HCT116 (cell line): ENCODE data around the gene GRIA4. TPM values are rescaled to one million over a fixed set of nuclear protein-coding genes. Genes with fewer than 3 reads are reported as not detected.

ENCODE experiments used
- ATAC-seq: fragments of 200-7000 bp; cut with Tn5 transposase; 2 replicates; pipeline ENCODE4 v1.9.1; 2020; ENCODE audit warnings: mild to moderate bottlenecking, moderate library complexity
- BruUV-seq: library from RNA; stranded (reverse); fragments of 400-500 nt; replicated peaks from 2 replicates; lab custom pipeline; 2021; lab: Mats Ljungman, UMichigan
- CTCF ChIA-PET: fragments of 300-600 bp; sonication (Branson Sonifier 250); formaldehyde crosslinking; loops from one replicate; lab custom pipeline; 2021; ENCODE audit warnings: antibody characterized with exemption; lab: Charles Lee
- POLR2A ChIA-PET: fragments of 300-600, 350-600 bp; sonication (Branson Sonifier 250); formaldehyde crosslinking; loops from one replicate; lab custom pipeline; 2021; ENCODE audit warnings: antibody characterized with exemption; lab: Charles Lee
- RAD21 ChIA-PET, 2 experiments: fragments of 300-600 bp; sonication (Branson Sonifier 250); formaldehyde crosslinking; loops; one replicate each; lab custom pipeline; 2023; ENCODE audit warnings: low total read pairs in 2 of 2; ENCODE audit not compliant: uncharacterized antibody in 2 of 2, unreplicated experiment in 2 of 2, low non-redundant PET in 1 of 2; lab: Charles Lee
- DNase-seq: peaks from one replicate; pipeline ENCODE4 v3.0.0-alpha.2; 2010; ENCODE audit warnings: low read depth, low spot score
- H2AFZ ChIP-seq: fragments of 200-600 bp; shearing (Covaris generic), sonication (generic); 2 replicates; pipeline ENCODE4 v1.6.1; 2017; ENCODE audit warnings: low read depth, mixed run types, mixed read lengths, antibody characterized with exemption, low read length; ENCODE audit not compliant: poor library complexity, severe bottlenecking
- H3K27ac ChIP-seq: 2 replicates; pipeline ENCODE4 v1.5.1; 2012; ENCODE audit warnings: low read depth, low read length
- H3K27me3 ChIP-seq: fragments of 200-600 bp; sonication (generic); 2 replicates; pipeline ENCODE4 v1.6.1; 2016; ENCODE audit warnings: mixed run types, low read length, mixed read lengths; ENCODE audit not compliant: insufficient read depth
- H3K36me3 ChIP-seq, 2 experiments: fragments of 200-500 bp in 1 of 2; fragments of 200-600 bp in 1 of 2; sonication (Bioruptor generic) in 1 of 2; sonication (generic) in 1 of 2; 2 replicates each; pipeline versions ENCODE4 v1.5.1 to v1.6.1; 2014 to 2016; ENCODE audit warnings: low read length in 2 of 2, inconsistent platforms in 1 of 2, mixed read lengths in 1 of 2, mixed run types in 1 of 2; ENCODE audit not compliant: insufficient read depth in 2 of 2, control insufficient read depth in 1 of 2
- H3K4me1 ChIP-seq, 2 experiments: fragments of 200-600 bp in 1 of 2; sonication (generic) in 1 of 2; 2 replicates each; pipeline versions ENCODE4 v1.5.1 to v1.6.1; 2012 to 2017; ENCODE audit warnings: low read length in 2 of 2, inconsistent platforms in 1 of 2, mild to moderate bottlenecking in 1 of 2, mixed read lengths in 1 of 2, mixed run types in 1 of 2, moderate library complexity in 1 of 2; ENCODE audit not compliant: insufficient read depth in 2 of 2, control insufficient read depth in 1 of 2
- H3K4me2 ChIP-seq: fragments of 200-600 bp; sonication (generic); 2 replicates; pipeline ENCODE4 v1.6.1; 2017; ENCODE audit warnings: mixed run types, low read length, mixed read lengths
- H3K4me3 ChIP-seq, 2 experiments: fragments of 200-600 bp in 1 of 2; sonication (generic) in 1 of 2; replicated peaks in 1 of 2; 2 replicates each; pipeline ENCODE4 v1.5.1; 2011 to 2016; ENCODE audit warnings: low read length in 2 of 2, control low read depth in 1 of 2, low read depth in 1 of 2, mild to moderate bottlenecking in 1 of 2, mixed read lengths in 1 of 2, mixed run types in 1 of 2
- H3K79me2 ChIP-seq: fragments of 200-600 bp; sonication (generic); 2 replicates; pipeline ENCODE4 v1.6.1; 2017; ENCODE audit warnings: mild to moderate bottlenecking, mixed run types, low read length, moderate library complexity, mixed read lengths; ENCODE audit not compliant: insufficient read depth
- H3K9ac ChIP-seq: fragments of 200-600 bp; sonication (generic); 2 replicates; pipeline ENCODE4 v1.6.1; 2016; ENCODE audit warnings: low read length, mixed read lengths
- H3K9me2 ChIP-seq: fragments of 200-600 bp; sonication (generic), shearing (Covaris generic); 2 replicates; pipeline ENCODE4 v1.6.1; 2017; ENCODE audit warnings: mixed run types, mild to moderate bottlenecking, moderate library complexity; ENCODE audit not compliant: insufficient read depth
- H3K9me3 ChIP-seq, 2 experiments: fragments of 200-500 bp in 1 of 2; fragments of 200-600 bp in 1 of 2; sonication (Bioruptor generic) in 1 of 2; sonication (generic) in 1 of 2; 2 replicates each; pipeline ENCODE4 v1.6.1; 2014 to 2017; ENCODE audit warnings: low read length in 2 of 2, mixed read lengths in 2 of 2, inconsistent platforms in 1 of 2, low read depth in 1 of 2, mild to moderate bottlenecking in 1 of 2, mixed run types in 1 of 2, moderate library complexity in 1 of 2; ENCODE audit not compliant: control insufficient read depth in 1 of 2, insufficient read depth in 1 of 2
- H4K20me1 ChIP-seq: fragments of 200-600 bp; sonication (generic), shearing (Covaris generic); 2 replicates; pipeline ENCODE4 v1.6.1; 2017; ENCODE audit warnings: mixed run types, mild to moderate bottlenecking, moderate library complexity; ENCODE audit not compliant: insufficient read depth
- CBX3 ChIP-seq: IDR thresholded peaks from 2 replicates; pipeline ENCODE4 v1.6.1; 2012; ENCODE audit warnings: low read depth
- EGR1 ChIP-seq: IDR thresholded peaks from 2 replicates; pipeline ENCODE4 v1.6.1; 2012; ENCODE audit warnings: low read depth
- FOSL1 ChIP-seq: IDR thresholded peaks from 2 replicates; pipeline ENCODE4 v1.6.1; 2012; ENCODE audit warnings: low read depth
- JUND ChIP-seq: IDR thresholded peaks from 2 replicates; pipeline ENCODE4 v1.6.1; 2012
- TCF7L2 ChIP-seq: IDR thresholded peaks from 2 replicates; pipeline ENCODE4 v1.7.0; 2011; ENCODE audit warnings: borderline replicate concordance, inconsistent platforms; ENCODE audit not compliant: insufficient read depth, insufficient read length; ENCODE audit errors: extremely low read depth
- YY1 ChIP-seq: IDR thresholded peaks from 2 replicates; pipeline ENCODE4 v1.6.1; 2011; ENCODE audit warnings: low read length, low read depth, moderate library complexity, mild to moderate bottlenecking; ENCODE audit not compliant: insufficient replicate concordance; ENCODE audit errors: extremely low read depth
- ZFX ChIP-seq: fragments of 450-650 bp; IDR thresholded peaks from 2 replicates; pipeline ENCODE4 v1.6.1; 2017
- ZNF274 ChIP-seq: fragments of 200-500 bp; sonication (Bioruptor generic); IDR thresholded peaks from 2 replicates; pipeline ENCODE4 v1.6.1; 2014; ENCODE audit warnings: mild to moderate bottlenecking, low read depth, low read length, inconsistent platforms
- intact Hi-C: fragments of 100-400 bp; cut with micrococcal nuclease; formaldehyde crosslinking; loops from 2 replicates; pipeline ENCODE4 v1.10.0; 2022
- total RNA-seq: library from RNA; stranded (reverse); gene quantifications from one replicate; pipeline ENCODE4 v1.2.1, GENCODE V29; 2021; ENCODE audit not compliant: unreplicated experiment
- TF ChIP-seq, protein P1 (sequence below): IDR thresholded peaks from 2 replicates; pipeline ENCODE4 v1.6.1; 2011; ENCODE audit warnings: mild to moderate bottlenecking, low read length, moderate library complexity; ENCODE audit not compliant: insufficient replicate concordance; ENCODE audit errors: extremely low read depth
- TF ChIP-seq, protein P2 (sequence below), 3 experiments: fragments of 200-600 bp in 1 of 3; sonication (generic) in 1 of 3; IDR thresholded peaks in 2 of 3; conservative IDR thresholded peaks in 1 of 3; 2 replicates each; pipeline ENCODE4 v1.5.1; 2012 to 2017; ENCODE audit warnings: low read depth in 2 of 3, low read length in 2 of 3, antibody characterized with exemption in 1 of 3, borderline replicate concordance in 1 of 3, control low read depth in 1 of 3, mild to moderate bottlenecking in 1 of 3, mixed read lengths in 1 of 3, mixed run types in 1 of 3, moderate library complexity in 1 of 3; ENCODE audit not compliant: insufficient read depth in 1 of 3

Gene GRIA4
- total RNA-seq, 1 experiment from 2014 or later, result not detected

DNA sequence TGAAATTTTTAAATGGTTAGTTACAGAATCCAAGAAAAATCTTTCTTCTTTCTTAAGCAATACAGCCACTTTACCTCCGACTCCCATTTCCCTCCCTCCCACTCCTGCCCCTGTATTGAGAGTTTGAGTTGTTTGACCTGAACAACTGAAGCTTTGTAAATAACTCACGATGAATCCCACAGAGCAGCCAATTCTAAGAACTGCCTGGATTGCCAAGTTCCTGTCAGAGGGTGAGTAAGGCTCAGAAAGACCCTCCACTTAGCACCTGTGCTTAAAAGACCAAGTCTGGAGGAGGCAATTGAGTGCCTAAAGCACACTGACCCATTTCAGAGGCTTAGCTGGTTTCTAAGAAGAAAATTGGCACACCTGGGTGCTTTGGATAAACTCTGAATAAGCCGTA, 253.7 kb downstream of the GRIA4 start:
- Histone ChIP-seq H3K4me3 (no peak overlapping the region), H3K4me2 (no peak overlapping the region), H3K27me3 (no peaks in the 10 kb centered on the region), H3K9ac (no peak overlapping the region), H3K27ac (no peak overlapping the region), H3K4me1 (no peaks in the 10 kb centered on the region), H4K20me1 (no peaks in the 10 kb centered on the region), H3K36me3 (no peaks in the 10 kb centered on the region), H2AFZ (no peak overlapping the region), H3K9me2 (no peaks in the 10 kb centered on the region), H3K79me2 (no peaks in the 10 kb centered on the region), H3K9me3 (no peaks in the 10 kb centered on the region)
- intact Hi-C loops, result loop anchor here (2.0 to 5.0 kb wide), 3 partner anchors 256 to 1255 kb away; no protein-coding TSS in a partner anchor
- DNase-seq, result no peak
- BruUV-seq, result no TSS peak
- POLR2A ChIA-PET, result no interaction called here
- CTCF ChIA-PET, result interaction anchor here (0.7 to 2.9 kb wide), 14 partner anchors 8 to 1768 kb away, joined by 3 to 19 read pairs (median 4); partner anchors contain the start of genes AASDHPPT and KBTBD3
- ATAC-seq, result no peak
- no peak for TF ChIP-seq JUND
- TF ChIP-seq, protein P1, sequence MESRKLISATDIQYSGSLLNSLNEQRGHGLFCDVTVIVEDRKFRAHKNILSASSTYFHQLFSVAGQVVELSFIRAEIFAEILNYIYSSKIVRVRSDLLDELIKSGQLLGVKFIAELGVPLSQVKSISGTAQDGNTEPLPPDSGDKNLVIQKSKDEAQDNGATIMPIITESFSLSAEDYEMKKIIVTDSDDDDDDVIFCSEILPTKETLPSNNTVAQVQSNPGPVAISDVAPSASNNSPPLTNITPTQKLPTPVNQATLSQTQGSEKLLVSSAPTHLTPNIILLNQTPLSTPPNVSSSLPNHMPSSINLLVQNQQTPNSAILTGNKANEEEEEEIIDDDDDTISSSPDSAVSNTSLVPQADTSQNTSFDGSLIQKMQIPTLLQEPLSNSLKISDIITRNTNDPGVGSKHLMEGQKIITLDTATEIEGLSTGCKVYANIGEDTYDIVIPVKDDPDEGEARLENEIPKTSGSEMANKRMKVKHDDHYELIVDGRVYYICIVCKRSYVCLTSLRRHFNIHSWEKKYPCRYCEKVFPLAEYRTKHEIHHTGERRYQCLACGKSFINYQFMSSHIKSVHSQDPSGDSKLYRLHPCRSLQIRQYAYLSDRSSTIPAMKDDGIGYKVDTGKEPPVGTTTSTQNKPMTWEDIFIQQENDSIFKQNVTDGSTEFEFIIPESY, result no peak
- TF ChIP-seq, protein P2, sequence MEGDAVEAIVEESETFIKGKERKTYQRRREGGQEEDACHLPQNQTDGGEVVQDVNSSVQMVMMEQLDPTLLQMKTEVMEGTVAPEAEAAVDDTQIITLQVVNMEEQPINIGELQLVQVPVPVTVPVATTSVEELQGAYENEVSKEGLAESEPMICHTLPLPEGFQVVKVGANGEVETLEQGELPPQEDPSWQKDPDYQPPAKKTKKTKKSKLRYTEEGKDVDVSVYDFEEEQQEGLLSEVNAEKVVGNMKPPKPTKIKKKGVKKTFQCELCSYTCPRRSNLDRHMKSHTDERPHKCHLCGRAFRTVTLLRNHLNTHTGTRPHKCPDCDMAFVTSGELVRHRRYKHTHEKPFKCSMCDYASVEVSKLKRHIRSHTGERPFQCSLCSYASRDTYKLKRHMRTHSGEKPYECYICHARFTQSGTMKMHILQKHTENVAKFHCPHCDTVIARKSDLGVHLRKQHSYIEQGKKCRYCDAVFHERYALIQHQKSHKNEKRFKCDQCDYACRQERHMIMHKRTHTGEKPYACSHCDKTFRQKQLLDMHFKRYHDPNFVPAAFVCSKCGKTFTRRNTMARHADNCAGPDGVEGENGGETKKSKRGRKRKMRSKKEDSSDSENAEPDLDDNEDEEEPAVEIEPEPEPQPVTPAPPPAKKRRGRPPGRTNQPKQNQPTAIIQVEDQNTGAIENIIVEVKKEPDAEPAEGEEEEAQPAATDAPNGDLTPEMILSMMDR (IDR thresholded peaks at IDR 0.05 in 2 of 3, conservative IDR thresholded peaks at IDR 0.05 in 1 of 3; ENCODE audit: borderline replicate concordance in 1 of 3, insufficient read depth in 1 of 3, low read depth in 2 of 3, low read length in 2 of 3), result no peak
- no peak for TF ChIP-seq CBX3
- no peak for TF ChIP-seq YY1
- TF ChIP-seq ZFX, result no peak
- no peak for TF ChIP-seq TCF7L2
- TF ChIP-seq ZNF274, result no peak
- TF ChIP-seq FOSL1, result no peak
- no peak for TF ChIP-seq EGR1
- RAD21 ChIA-PET, result interaction anchor here in 1 of 2 experiments (0.9 to 1.9 kb wide), 2 partner anchors 59 to 1254 kb away, joined by 3 to 4 read pairs; no protein-coding TSS in a partner anchor
